HepG2 (cell line): ENCODE measurements around the gene ATP5MK.

Source experiments
- CTCF ChIP-seq: sonication (generic); formaldehyde crosslinking; IDR thresholded peaks from 2 replicates; pipeline ENCODE4 v1.5.0; 2020; ENCODE audit warnings: mild to moderate bottlenecking, missing genetic modification reagents, moderate library complexity
- SRF ChIP-seq: IDR thresholded peaks from 2 replicates; pipeline ENCODE4 v1.6.1; 2011; ENCODE audit warnings: mild to moderate bottlenecking, low read depth, low read length, moderate library complexity
- THAP7 ChIP-seq: sonication (generic); formaldehyde crosslinking; IDR thresholded peaks from 2 replicates; pipeline ENCODE4 v1.8.1; 2023; ENCODE audit warnings: mild to moderate bottlenecking, missing genetic modification reagents

GRCh38 chr10:103415581-103415980, 19.3 kb upstream of the ATP5MK start:
- TF ChIP-seq THAP7 (no peak), CTCF (CRISPR knock-in tag) (no peak), SRF (no peak)
